Fibroblast of pulmonary artery (primary cell): Measurements from ENCODE around the gene BBS9.
A peak's percentile ranks its signal among the peaks of the same experiment; 100 is the strongest.

Experiments
- DNase-seq: peaks from one replicate; pipeline ENCODE4 v3.0.0-alpha.2; 2010; ENCODE audit warnings: low read depth
- H3K4me3 ChIP-seq: replicated peaks from 2 replicates; pipeline ENCODE4 v1.5.1; 2011; ENCODE audit warnings: low read depth, mild to moderate bottlenecking, control low read depth, low read length, moderate library complexity
- CTCF ChIP-seq: IDR thresholded peaks from 2 replicates; pipeline ENCODE4 v1.5.1; 2011; ENCODE audit warnings: mild to moderate bottlenecking, control low read depth, low read length, inconsistent platforms; ENCODE audit errors: missing control alignments

The BBS9 gene

DNA sequence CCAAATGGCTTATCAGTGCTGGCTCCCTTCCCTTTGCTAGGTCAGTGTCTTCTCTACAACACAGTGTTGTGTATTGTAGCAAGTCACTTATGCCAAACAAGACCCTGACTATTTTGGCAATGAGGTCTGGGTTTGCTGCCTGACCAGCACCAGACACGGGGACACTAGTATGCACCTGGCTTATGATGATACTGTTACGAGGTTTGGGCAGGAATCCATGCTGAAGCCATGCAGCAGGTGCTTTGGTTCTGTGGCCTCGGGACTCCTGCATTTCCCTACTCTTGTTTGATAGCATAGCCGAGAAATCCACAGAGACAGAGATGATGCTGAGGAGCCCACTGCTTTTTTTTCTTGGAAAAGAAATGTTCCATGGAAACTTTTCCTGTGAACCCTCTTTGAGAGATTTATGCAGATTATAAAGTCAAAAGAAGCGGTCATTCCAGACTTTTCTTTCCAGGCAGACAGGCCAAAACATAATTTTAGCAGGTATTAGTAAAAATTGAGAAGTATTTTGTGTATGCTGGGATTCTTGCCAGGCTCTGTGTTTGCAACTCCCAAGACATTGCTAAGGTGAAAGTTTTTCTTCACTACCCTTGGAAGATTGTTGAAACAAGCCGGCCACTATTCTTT lies 291.1 kb downstream of the BBS9 start:
- no peak for TF ChIP-seq CTCF
- DNase-seq: no peak
- no peak overlapping the region for H3K4me3 ChIP-seq

DNA sequence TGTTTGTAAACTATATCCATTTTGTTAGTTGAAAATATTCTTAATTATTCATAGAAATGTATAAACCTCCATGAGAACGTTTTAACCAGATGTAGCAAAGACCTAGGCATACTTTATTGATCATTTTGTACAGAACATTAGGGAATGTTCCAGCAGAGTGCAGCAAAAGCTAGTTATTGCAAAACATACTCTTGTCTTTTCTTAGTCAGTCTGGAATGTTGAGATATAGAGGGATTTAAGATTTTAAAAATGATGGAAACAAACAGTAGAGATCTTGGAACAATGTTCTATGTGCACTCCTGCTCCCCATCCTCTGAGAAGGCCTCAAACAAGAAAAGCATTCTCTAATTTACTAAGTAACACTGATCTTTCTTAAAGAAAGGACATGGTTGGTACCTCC lies 292.1 kb downstream of the BBS9 start:
- TF ChIP-seq CTCF: peak; percentile 26
- DNase-seq: peak; percentile 41

GRCh38 chr7:33422141-33422540 lies 292.8 kb downstream of the BBS9 start:
- no peak overlapping the region for H3K4me3 ChIP-seq
- no peak for TF ChIP-seq CTCF
- DNase-seq: no peak

More for the DNA sequence above, 292.1 kb downstream of the BBS9 start:
- no peak overlapping the region for H3K4me3 ChIP-seq

- no peak for DNase-seq
- TF ChIP-seq CTCF: no peak
- H3K4me3 ChIP-seq: no peak overlapping the region
These were observed 293.7 kb downstream of the BBS9 start for GRCh38 chr7:33422825-33423645.

GRCh38 chr7:33423646-33424020 lies 294.3 kb downstream of the BBS9 start:
- DNase-seq: peak; percentile 9

DNA sequence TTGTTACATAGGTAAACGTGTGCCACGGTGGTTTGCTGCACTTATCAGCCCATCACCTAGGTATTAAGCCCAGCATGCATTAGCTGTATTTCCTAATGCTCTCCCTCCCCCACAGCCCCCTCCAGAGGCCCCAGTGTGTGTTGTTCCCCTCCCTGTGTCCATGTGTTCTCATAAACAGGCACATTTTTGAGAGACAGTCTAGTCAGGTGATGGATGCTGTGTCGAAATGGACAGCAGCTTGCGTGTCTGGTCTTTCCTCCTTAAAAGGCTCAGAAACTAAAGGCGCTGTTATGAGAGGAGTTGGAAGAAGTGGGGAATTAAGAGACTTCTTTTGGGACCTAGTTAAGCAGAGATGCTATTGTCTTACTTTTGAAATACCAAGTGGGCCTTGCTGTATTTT lies 296.0 kb downstream of the BBS9 start:
- DNase-seq: no peak
- no peak for TF ChIP-seq CTCF
- no peak overlapping the region for H3K4me3 ChIP-seq

More at GRCh38 chr7:33423646-33424020, 294.3 kb downstream of the BBS9 start:
- no peak overlapping the region for H3K4me3 ChIP-seq
- TF ChIP-seq CTCF: peak; percentile 30
